GM19452 (cell line): Measurements from ENCODE around the gene JUNB.

Experiments used
- ATAC-seq: cut with Tn5 transposase; IDR thresholded peaks from one replicate; pipeline ENCODE4 v1.9.1; 2021; ENCODE audit not compliant: unreplicated experiment

JUNB gene

DNA sequence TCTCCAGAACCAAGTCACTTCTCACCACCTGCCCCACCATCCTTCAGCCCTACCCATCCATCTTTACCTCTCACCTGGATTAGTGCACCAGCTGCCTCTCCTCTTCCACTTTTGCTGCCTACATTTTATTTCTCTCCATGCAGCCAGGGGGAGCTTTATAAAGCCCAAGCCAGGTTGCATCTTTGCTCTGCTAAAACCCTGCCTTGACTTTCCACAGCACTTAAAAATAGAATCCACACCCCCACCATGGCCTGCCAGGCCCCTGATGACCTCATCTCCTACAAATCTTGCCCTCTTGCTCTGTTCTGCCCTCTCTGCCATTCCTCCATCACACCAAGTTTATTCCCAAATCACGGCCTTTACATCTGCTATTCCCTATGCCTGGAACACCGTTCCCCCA is 17.7 kb upstream of the JUNB start:
- no peak for ATAC-seq

DNA sequence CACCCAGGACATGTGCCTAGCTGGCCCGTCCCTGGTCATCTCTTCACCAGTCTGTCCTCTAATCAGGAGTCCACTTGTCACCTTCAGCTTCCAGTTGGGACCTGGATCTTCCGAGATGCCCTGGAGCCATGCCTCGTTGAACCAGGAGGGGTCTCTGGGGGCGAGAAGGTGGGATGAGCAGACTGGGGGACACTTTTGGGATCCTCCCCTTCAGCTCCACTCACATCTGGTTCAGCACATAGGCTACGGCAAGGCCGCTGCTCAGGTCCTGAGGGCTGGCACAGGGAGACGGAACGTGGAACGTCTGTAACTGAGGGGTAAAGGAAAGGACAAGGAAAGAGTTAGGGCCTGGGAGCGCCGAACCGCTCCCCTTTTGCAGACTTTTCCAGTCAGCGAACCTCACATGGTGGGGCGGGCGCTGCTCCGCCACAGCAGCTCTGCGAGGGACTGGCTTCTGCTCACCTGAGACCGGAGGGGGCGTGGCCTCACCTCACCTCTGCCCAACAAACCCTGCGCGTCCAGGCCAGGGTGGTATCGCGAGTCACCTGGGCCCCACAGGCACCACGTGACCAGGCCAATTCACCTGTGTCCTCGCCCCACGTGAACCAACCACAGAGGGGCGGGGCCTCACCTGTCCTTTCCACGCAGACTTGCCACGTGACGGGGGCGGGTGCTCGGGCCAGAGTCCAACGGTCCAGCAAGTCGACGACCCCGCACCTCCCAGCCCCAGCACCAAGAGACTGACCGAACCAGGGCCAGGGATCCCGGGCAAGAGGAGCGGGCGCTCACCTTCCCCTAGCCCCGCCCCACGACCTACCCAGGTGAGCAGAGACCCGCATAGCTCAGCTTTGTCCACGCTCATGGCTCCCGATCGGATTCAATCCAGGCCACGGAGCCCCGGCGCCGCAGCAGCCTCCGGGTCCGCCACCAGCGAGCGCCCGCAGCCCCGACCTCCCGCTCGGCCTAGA is 16.4 kb upstream of the JUNB start, which contains the start of gene HOOK2:
TSS of gene HOOK2 (minus strand) at position 965 of the 968 bp plus-strand sequence. CDS start at position 862, 103 bp downstream.
- ATAC-seq: no peak

DNA sequence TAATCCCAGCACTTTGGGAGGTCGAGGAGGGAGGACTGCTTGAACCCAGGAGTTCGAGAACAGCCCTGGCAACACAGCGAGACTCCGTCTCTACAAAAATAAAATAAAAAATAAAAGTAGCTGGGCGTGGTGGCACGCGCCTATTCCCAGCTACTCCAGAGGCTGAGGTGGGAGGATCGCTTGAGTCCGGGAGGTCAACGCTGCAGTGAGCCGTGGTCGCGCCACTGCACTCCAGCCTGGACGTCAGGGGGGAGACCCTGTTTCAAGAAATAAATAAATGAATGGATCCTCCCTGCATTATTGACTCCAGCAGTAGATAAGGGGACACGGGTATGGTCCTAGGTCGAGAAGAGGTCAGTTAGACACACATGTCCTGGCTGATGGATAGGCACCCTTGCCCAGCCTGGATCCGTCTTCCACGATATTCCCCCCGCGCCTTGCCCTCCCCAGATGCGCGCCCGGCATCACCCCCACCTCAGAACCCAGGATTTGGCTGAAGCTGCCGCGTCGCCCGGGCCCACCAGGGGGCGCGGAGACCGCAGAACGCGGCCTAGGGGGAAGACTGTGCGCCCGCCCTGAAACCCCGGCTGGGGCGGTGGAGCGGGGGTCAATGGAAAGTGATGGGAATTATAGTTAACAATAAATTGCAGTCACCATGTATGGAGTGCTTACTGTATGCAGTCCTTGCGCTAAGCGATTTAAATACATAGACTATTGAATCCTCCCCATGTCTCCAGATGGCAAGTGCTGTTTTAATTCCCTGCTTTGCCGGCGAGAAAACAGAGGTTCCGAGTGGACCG is 13.9 kb upstream of the JUNB start:
- no peak for ATAC-seq

DNA sequence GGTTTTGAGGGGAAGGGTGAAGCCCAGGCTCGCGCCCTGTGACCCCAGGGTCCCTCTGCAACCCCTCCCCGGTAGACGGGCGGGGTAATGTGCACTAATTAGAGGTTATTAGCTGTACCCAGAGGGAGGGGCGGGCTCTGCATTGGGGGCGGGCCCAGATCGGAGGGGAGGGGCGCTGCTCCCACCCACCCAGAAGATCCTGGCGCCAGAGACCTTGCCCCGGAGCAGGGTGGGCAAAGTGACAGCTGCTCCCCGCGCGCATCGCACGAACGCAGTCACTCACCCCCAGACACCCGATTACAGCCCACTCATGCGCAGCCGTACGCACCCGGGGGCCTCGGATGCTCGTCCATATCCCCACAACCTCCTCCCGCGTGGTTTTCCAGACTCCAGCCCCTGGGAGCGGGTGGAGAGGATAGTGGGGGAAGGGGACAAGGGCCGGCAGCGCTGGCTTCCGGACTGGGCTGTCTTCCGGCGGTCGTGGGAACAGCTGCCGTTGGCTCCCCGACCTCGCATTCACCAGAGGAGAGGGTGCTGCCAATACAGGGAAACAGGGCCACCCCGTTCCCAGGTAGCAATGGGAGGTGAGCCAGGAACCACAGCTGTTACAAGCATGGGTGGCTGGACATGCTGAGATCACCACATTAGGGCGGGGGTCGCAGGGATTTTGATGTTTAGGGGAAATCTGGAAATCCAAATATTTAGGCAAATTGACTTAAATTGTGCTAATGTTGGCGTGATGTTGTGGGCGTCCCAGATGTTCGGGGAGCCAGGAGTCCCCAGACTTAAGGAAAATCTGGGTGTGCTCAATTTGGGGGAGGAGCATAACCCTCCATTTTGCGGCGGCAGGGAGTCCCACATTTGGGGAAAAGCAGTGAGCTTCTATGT is 13.0 kb upstream of the JUNB start:
- ATAC-seq: no peak

DNA sequence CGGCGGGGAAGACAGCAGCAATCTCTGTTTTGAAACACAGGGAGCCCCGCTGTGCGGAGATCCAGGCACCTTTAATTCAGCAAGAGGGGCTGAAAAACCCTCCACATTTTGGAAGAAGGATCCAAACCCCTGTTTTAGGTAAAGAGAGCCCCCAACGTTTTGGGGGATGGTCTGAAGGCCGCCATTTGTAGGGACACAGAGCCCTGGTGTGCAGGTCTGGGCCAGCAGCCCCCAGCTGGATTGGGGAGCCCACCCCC is 12.5 kb upstream of the JUNB start:
- no peak for ATAC-seq

DNA sequence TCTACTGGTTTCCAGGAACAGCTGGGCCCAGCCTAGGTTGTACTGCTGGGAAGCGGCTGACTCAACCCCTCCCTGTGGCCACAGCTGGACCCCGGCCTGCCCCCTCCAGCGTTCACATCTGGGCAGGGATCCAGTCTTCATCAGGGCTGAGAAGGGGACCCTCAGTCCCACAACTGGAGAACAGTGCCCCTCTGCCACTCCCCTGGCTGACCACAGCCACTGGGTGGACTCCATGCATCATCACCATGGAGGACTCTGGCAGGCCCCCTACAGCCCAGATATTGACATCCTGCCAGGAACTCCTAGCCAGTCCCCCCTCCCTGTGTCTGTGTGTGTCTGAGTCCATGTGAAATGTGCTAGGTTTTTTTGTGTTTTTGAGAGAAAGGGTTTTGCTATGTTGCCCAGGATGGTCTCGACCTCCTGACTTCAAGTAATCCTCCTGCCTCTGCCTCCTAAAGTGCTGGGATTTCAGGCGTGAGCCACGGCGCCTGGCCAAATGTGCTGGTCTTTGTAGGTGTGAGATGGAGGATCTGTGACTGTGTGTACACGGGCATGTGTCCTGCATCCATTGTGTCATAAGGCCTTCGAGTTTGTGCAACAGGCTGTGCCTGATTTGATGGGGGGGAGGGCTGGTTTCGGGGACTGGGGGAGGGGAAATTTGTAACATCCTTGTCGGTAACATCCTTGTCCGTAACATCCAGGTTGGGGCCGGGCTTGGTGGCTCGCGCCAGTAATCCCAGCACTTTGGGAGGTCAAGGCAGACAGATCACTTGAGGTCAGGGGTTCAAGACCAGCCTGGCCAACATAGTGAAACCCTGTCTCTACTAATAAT is 11.9 kb upstream of the JUNB start:
- no peak for ATAC-seq

DNA sequence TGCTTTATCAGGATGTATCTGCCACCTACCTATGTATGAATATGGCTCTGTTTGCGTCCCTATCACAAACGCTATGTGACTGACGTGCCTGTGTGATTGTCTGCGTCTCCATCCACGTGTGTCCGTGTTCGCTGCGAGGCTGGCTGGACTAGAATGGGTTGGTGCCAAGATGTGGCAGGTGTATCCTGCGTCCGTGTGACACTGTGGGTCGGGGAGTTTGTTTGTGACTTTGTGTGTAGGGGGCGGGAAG is 9.2 kb upstream of the JUNB start:
- peak; percentile 12 for ATAC-seq

DNA sequence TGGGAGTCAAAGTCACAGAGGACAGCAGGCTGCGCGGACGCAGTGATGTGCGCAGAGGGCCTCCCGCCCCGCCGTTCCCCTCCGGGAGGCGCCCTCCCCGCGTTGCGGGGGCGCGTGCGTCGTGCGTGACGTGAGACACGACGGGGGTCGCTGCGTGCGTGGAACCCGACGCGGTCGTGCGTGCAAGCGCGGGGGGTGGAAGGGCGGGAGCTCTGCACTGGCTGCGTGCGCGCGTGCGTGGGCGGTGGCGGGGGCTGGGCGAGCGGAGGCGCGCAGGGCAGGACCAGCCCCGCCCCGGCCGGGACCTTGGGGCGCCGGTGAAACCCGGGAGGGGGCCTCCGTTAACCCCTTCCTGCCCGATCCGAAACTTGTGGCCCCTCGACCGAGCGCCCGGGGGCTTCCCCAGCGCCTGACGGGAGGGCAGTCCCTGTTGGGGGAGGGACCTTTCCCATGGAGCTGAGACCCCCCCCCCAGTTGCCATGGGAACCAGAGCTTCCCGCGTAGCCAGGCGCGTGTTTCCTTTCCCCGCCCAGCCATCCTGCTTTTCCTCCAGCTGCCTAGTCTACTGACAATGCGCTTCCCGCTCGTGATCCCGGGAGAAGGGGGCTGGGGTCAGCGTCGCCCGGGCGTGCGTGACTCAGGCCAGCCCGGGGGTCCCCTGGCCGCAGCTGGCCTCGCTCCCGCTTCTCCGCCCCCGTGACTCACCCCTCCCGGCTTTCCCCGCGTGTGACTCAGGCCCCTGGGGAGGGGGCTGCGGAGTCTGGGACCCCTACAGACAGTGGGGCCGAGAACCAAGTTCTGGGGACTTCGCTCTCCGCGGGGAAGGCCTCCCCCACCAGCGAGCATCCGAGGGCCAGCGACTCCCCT is 8.6 kb upstream of the JUNB start:
- ATAC-seq: peak; percentile 37

DNA sequence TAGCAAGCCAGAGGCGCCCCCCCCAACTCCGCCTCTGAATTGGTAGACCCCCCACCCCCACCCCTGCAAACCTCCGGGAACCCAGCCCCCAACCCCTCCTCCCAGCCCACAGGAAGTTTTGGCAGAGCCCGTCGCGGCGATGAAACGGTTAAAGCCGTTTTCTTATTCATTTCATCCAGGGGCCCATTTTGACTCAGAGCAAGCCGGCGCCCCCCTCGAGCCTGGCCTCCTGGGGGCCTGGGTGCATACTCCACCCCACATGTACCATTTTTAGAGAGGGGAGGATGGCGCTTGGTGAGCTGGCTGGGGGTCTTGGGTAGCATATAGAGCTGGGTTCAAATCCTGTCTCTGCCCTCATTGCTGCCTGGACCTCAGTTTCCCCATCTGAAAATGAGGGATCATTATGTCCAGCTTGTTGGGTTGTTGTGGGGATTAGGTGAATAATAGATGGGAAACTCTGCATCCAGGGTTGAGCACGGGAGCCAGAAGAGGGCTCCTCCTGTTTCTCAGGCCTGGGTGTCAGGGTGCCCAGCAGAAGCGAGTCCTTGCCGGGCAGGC is 7.9 kb upstream of the JUNB start:
- ATAC-seq: no peak

DNA sequence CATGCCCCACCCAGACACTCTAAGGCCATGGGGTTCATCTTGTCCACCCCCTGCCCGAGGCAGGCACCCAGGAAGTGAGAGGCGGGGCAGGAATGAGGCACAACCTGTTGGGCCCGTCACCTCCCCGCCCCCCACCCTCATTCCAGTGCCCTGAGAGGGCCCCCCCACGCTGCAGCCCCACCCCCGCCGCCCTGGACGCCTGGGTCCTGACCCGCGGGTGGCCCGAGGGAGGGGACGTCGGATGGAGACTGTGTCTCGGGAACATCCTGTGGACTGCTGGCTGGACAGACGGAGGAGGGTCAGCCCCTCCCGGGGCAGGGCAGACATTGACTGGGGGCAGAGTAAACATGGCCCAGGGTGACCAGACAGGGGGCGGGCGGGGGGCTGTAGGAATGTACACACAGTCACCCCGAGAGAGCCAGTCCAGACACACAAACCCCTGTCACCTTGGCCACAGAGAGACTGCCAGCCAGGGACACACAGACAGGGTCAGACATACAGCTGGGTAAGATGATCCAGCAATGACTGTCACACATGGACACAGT is 7.4 kb upstream of the JUNB start:
- ATAC-seq: no peak

DNA sequence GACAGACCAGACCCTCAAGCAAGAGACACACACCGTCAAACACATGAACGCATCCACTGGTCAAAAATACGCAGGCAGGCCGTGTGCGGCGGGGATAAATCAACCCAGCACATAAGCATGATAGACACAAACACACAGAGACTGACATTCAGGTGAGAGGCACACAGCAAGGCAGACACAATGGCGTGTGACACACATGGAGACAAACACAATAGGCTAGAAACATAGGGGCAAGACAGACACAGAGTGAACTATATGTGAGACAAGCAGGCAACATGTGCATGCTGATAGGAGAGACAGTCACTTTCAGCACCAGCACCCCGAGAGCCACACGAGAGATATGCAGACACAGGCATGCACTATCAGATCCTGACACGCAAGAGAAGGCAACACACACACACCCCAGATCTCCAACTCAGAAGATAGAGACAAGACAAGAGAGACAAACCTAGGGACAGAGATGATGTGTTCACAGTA is 6.9 kb upstream of the JUNB start:
- ATAC-seq: no peak

DNA sequence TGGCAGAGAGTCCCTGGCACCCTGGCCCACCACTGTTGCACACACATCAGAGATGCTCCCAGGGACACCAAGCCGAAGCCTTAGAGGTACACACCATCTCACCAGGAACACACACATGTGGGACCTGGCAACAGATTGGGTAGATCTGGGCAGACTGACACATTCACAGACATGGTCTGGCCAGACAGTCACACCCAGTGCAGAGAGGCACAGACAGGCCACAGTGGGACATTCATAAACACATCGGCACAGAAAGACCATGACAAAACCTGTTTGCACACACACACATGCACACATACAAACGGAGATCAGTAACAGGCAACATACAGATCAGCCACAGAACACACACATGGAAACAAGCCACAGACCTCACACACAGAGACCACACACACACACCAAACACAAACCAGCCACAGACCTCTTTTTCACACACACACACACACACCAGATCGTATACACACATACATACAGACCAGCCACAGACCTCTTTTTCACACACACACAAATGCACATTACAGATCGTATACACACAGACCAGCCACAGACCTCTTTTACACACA is 6.3 kb upstream of the JUNB start:
- ATAC-seq: no peak

DNA sequence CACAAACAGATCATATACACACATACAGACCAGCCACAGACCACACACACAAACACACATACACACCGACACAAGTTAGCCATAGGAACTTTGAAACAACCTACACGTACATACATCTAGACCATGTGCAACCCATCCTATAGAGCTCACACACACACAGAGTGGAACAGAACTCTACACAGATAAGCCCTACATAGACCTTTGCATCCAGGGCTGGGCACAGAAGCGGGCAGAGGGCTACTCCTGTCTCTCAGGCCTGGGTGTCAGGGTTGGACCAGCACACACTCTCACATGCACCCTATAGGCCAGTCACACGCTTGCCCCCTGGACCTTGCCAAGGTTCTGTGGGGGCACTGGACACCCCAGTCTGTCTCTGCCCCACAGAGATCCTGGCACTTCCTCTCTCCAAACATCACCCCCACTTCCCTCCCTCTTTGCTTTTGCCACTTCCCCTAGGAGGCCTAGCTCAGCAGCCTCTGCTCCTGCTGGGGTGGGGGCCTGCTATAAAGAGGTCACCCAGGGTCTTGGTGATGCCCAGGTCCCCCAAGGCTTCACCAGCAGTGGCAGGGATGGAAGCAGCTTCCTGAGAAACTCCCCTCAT is 5.8 kb upstream of the JUNB start:
- ATAC-seq: no peak

DNA sequence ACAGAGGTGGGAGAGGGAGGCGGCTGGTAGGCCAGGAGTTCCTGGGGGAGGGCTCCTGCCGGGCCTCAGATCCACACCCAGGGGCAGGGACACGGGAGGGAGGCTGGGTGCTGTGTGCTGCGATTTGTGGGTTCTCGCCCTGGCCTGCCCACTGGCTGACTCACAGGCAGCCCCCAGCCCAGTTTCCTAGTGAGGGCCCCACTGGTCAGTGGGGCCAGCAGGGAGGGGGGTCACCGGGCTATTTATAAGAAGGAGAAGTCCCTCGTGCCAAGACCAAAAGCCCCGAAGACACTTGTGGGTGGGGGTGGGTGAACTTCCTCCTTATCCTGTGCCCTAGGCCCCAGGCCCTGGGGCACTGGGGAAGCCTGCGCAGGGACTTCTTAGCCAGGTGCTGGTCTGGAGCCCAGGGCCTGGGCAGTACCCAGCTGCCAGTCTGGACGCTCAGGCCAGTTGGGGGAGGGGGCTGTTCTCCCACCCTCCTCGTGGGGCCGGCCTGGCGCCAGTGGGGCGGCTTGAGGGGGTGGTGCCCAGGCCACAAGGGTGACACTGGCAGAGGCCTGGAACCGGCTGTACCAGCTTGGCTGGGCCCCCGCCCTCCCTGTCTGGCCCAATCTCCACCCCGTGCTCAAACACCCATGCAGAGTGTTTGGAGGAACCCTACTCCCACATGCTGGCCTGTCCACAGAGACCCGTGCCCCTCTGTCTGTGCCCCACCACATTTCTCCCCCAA is 5.0 kb upstream of the JUNB start:
- ATAC-seq: no peak

DNA sequence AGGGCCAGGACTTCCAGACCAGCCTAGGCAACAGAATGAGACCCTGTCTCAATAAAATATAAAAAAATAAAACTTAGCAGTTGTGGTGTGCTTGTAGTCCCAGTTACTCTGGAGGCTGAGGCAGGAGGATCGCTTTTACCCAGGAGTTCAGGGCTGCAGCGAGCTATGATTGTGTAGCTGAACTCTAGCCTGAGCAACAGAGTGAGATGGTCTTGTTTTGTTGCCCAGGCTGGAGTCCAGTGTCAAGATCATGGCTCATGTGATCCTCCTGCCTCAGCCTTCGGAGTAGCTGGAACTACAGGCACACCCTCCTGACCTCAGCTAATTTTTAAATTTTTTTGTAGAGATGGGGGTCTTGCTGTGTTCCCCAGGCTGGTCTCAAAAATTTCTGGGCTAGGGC is 4.3 kb upstream of the JUNB start:
- no peak for ATAC-seq

DNA sequence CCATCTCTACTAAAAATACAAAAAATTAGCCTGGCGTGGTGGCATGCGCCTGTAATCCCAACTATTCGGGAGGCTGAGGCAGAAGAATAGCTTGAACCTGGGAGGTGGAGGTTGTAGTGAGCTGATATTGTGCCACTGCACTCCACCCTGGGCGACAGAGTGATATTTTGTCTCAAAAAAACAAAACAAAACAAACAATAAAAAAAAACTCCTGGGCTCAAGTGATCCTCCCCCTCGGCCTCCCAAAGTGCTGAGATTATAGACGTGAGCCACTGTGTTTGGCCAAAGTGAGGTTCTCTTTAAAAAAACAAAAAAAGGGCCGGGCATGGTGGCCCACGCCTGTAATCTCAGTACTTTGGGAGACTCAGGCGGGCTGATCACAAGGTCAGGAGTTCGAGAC is 3.8 kb upstream of the JUNB start:
- no peak for ATAC-seq

DNA sequence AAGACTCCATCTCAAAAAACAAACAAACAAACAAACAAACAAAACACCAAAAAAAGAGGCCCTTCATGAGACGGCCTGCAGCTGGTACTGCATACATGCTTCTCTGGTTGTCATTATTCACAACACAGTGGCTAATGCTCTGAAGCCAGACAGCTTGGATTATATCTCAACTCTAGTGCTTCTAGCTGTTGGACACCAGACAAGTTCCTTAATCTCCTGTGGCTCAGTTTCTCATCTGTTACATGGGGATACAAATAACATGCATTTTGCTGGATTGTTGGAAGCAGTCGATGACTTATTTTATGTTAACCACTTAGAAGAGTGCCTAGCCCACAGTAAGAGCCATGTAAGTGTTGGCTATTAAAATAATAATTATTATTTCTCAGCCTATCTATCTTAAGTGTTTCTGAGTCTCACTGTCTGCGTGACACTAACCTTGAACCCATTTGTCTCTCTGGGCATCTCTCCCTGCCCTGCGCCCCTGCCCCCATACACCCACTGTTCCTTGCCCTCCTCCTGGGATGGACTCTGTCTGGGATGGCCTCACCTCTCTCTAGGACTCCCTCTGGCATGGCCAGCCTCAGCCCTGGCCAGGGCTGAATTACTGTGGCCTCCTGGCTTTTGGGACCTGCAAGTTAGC is 3.1 kb upstream of the JUNB start:
- no peak for ATAC-seq
